GM12892 (cell line): ENCODE measurements around the gene PPP1R2B.

Experiments used
- POLR2A ChIP-seq: IDR thresholded peaks from 2 replicates; pipeline ENCODE4 v1.6.1; 2011; ENCODE audit warnings: low read depth, low read length, control low read depth
- POLR2AphosphoS5 ChIP-seq: IDR thresholded peaks from 2 replicates; pipeline ENCODE4 v1.6.1; 2011; ENCODE audit warnings: low read depth, low read length, control low read depth
- TAF1 ChIP-seq: IDR thresholded peaks from 2 replicates; pipeline ENCODE4 v1.6.1; 2011; ENCODE audit warnings: low read depth, mild to moderate bottlenecking, control low read depth, low read length, borderline replicate concordance

GRCh38 chr5:156824800-156825199, 25.3 kb upstream of the PPP1R2B start:
- TF ChIP-seq POLR2A (no peak), TAF1 (no peak), POLR2AphosphoS5 (no peak)
